H1 (cell line): ENCODE measurements around the gene ITGA3. TPM values are rescaled to one million over a fixed set of nuclear protein-coding genes. Genes with fewer than 3 reads are reported as not detected.

ENCODE experiments used
- ATF3 ChIP-seq: IDR thresholded peaks from 2 replicates; pipeline ENCODE4 v1.6.1; 2011; ENCODE audit warnings: low read depth, mild to moderate bottlenecking, low read length; ENCODE audit not compliant: insufficient read depth
- CTBP2 ChIP-seq: IDR thresholded peaks from 2 replicates; pipeline ENCODE4 v1.7.0; 2011; ENCODE audit warnings: borderline replicate concordance, mild to moderate bottlenecking, moderate library complexity, mixed read lengths, low read length; ENCODE audit not compliant: insufficient read depth, insufficient read length
- SIX5 ChIP-seq: IDR thresholded peaks from 2 replicates; pipeline ENCODE4 v1.6.1; 2011; ENCODE audit warnings: mild to moderate bottlenecking, low read depth, low read length
- SUZ12 ChIP-seq: fragments of 200-600 bp; sonication (generic); IDR thresholded peaks from 2 replicates; pipeline ENCODE4 v1.6.1; 2012; ENCODE audit warnings: mild to moderate bottlenecking, inconsistent platforms, low read length, moderate library complexity, mixed read lengths
- polyA plus RNA-seq, 7 experiments: library from polyadenylated mRNA; depleted of rRNA in 3 of 7; stranded (reverse) in 5 of 7; unstranded in 2 of 7; fragments of >200 nt in 5 of 7; fragments of 200-250 nt in 2 of 7; gene quantifications; 1 replicate in 5 of 7; 2 replicates in 1 of 7; 4 replicates in 1 of 7; pipeline versions ENCODE4 v1.2.1 to v1.2.3, GENCODE V29; 2011 to 2013; ENCODE audit warnings: missing spikeins in 2 of 7, mixed read lengths in 2 of 7
- total RNA-seq: library from RNA; stranded (reverse); fragmentation: NEBNext Ultra II Directional; extraction: Animal tissue kit (Norgen Biotek cat#: 25700); gene quantifications from 2 replicates; pipeline ENCODE4 v1.2.1, GENCODE V29; 2021

Gene ITGA3
- total and polyA plus RNA-seq, 2 of the 8 experiments (the other 6 are each of a cell fraction or from before 2014, with no cell fraction given): 24.0 to 24.2 TPM

- TF ChIP-seq SUZ12: no peak
- TF ChIP-seq ATF3: no peak
- no peak for TF ChIP-seq CTBP2
- no peak for TF ChIP-seq SIX5
Measured at GRCh38 chr17:50091918-50092285, 36.0 kb downstream of the ITGA3 start (continued).
